ENCODE results near the gene H2AZ1. TPM values are rescaled to one million over a fixed set of nuclear protein-coding genes. Genes with fewer than 3 reads are reported as not detected.

The H2AZ1 gene
- total RNA-seq, 1 experiment from 2014 or later: 372 TPM

DNA sequence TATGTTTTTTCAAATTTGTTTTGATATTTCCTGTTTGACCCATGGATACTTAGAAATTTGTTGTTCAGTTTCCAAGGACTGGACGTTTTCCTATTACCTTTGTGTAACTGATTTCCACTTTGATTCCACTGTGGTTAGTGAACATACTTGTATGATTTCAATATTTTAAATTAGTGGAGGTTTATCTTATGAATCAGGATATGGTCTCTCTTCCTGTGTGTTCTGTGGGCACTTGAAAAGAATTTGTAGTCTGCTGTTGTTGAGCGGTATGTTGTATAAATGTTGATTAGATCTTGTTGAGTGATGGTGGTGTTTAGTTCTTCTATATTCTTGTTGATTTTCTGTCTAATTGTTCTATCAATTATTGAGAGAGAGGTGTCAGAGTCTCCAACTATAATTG lies 34.6 kb downstream of the H2AZ1 start:
- Histone ChIP-seq H2AFZ (no peak overlapping the region), H3K79me2 (ENCODE audit: low read depth) (no peaks in the 10 kb centered on the region), H3K4me2 (no peak overlapping the region), H4K20me1 (ENCODE audit: insufficient read depth) (peaks cover 8% of the 10 kb centered on the region; the same call in 1 of the 2 replicates), H3K27me3 (ENCODE audit: insufficient read depth, low read depth) (no peaks in the 10 kb centered on the region), H3K9me2 (ENCODE audit: insufficient read depth) (no peaks in the 10 kb centered on the region), H3K27ac (no peak overlapping the region), H3K9me3 (ENCODE audit: insufficient read depth, low read depth) (no peaks in the 10 kb centered on the region), H3K4me1 (replicated peaks; ENCODE audit: insufficient read depth) (no peaks in the 10 kb centered on the region), H3K4me3 (no peak overlapping the region), H3K36me3 (ENCODE audit: low read depth) (peaks cover 20% of the 10 kb centered on the region; the same call in 1 of the 2 replicates), H3F3A (ENCODE audit: insufficient read depth, low read depth) (no peaks in the 10 kb centered on the region)
- CTCF ChIA-PET: no interaction called here
- POLR2A ChIA-PET (ENCODE audit: unreplicated experiment): no interaction called here
- intact Hi-C loops (cut with micrococcal nuclease; ENCODE audit: unreplicated experiment): no loop called here
- no TSS peak for BruUV-seq (replicated peaks)
- TF ChIP-seq, protein P1, sequence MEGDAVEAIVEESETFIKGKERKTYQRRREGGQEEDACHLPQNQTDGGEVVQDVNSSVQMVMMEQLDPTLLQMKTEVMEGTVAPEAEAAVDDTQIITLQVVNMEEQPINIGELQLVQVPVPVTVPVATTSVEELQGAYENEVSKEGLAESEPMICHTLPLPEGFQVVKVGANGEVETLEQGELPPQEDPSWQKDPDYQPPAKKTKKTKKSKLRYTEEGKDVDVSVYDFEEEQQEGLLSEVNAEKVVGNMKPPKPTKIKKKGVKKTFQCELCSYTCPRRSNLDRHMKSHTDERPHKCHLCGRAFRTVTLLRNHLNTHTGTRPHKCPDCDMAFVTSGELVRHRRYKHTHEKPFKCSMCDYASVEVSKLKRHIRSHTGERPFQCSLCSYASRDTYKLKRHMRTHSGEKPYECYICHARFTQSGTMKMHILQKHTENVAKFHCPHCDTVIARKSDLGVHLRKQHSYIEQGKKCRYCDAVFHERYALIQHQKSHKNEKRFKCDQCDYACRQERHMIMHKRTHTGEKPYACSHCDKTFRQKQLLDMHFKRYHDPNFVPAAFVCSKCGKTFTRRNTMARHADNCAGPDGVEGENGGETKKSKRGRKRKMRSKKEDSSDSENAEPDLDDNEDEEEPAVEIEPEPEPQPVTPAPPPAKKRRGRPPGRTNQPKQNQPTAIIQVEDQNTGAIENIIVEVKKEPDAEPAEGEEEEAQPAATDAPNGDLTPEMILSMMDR (conservative IDR thresholded peaks at IDR 0.05): no peak
- TF ChIP-seq EZH2 (IDR thresholded peaks at IDR 0.05; ENCODE audit: low read depth): no peak
- DNase-seq: no peak

Other genes with a start within 250 kb of the H2AZ1 start
- gene DAPP1, start 133.4 kb downstream of the H2AZ1 start, total RNA-seq (2021): 7.9 and 9.6 TPM in 2 replicates
- gene LAMTOR3, start 55.8 kb downstream of the H2AZ1 start, total RNA-seq (2021): 12.0 and 17.4 TPM in 2 replicates
- 27.5 and 28.6 TPM in 2 replicates for gene DNAJB14, start 3.7 kb downstream of the H2AZ1 start, total RNA-seq (2021)
- gene DDIT4L, start 240.2 kb upstream of the H2AZ1 start, total RNA-seq (2021): 1.0 and 1.1 TPM in 2 replicates